GM21390 (cell line): Measurements from ENCODE around the gene PHACTR1.
"Not testable (repeated sequence)": the region's sequence is repeated elsewhere in the genome, so short reads cannot be mapped to it uniquely, and the experiment has no call there.

ENCODE experiments used
- ATAC-seq: cut with Tn5 transposase; IDR thresholded peaks from one replicate; pipeline ENCODE4 v1.9.1; 2021; ENCODE audit not compliant: unreplicated experiment

Gene PHACTR1

DNA sequence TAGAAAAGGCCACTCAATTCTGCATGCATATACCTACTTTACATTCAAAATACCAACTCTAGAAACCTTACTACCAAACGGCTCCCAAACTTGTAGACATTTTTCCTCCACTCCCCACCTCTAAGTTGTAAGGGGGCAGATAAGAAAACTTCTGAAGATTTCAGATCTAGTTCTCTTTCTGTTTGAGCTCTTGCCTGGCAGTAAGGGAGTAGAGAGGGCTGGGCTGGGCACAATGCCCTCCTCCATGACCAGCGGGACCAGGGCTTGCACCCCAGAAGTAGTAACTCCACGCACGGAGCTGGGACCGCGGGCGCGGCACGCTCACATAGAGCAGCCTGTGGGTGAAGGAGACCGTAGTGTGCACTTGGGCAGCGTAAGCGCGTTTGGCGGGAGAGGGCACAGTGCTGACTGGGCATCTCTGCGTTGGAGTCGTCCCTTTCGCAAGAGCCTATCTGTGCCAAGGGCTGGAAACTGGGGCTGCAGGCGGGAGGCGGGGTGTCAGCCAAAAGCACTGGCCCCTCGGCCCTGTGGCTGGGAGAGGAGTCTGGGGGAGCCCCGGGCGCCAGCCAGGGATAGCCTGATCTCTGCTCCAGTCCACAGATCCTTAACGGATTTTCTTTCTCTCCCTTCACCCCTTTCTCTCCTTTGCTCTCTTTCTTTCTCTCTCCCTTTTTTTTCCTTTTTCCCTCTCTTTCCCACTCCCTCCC is 32.4 kb downstream of the PHACTR1 start:
- no peak for ATAC-seq

DNA sequence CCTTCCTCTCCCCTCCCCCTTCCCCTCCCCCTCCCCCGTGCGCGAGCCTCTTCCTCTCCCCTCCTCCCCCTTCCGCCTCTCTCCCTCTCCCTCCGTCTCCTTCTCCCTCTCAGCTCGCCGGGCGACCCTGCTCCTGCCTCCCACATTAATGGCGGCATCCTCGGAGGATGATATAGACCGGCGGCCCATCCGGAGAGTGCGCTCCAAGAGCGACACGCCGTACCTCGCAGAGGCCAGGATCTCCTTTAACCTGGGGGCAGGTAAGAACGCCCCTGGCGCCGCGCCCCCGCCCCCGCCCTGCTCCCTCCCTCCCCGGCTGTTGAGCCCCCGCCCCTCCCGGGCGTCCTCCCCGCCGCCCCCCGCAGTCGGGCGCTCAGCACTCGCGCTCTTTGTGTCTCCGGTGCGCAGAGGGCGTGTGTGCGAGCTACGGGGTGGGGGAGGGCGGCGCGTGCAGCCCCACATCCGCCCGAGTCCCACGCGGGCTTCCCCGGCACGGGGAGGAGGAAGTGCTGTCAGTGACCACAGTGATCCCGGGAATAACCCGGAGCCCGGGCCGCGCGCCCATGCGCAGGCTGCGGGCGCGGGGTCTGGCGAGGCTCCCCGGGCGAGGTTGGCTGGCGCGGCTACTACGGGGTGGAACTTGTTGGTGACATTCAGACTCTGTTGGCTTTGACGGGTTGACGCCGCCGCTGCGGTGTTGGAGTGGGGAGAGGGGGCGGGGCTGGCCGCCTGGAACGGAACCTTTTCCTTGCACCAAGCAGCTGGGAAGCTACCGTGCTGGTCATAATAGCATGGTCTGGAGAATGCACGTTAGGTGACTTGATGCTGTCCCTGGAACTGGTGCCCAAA is 33.2 kb downstream of the PHACTR1 start:
- no peak for ATAC-seq

DNA sequence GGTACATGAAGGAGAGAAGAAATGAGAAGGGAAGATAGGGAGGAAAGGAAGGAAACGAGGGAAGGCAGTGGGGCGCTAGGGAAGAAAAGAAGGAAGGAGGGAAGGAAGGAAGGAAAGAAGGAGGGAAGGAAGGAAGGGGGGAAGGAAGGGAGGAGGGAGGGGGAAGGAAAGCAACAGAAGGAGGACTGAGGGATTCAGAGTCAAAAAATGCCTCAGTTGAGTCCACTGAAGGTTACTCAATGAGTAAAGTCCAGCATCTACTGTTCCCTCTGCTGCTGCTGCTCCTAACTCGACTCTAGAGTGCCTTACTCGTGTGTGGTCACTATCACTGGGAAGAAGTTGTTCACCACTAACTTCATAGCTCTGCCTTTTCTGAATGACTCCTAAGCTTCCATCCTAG is 33.8 kb downstream of the PHACTR1 start:
- no peak for ATAC-seq

DNA sequence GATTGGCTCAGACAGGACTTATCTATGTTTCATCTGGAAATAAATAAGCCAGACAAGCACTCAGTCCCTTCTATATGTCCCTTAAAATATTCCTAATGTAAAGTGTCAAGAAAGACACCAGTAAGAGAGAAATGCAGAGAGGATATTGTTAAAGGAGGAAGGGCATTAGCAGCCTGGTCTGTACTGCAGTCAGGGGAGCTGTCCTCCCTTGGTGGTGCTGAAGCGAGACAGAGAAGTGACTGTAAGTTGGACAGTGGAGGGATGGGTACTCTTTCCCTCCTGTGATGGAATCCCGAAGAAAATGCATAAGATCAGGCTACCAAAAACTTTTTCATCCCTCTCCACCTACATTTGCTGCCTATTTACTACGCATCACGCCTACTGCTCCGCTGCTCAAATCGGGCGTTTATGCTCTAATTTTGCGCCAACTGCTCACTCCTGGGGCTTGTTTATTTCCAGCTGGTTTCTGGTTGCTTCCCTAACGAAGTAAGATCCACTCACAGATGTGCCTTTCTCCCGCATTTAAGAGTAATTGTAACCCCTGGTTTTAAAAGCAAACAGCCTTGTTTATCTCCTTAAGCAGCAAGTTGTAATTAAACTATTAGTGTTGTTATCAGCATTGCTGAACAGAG is 35.2 kb downstream of the PHACTR1 start:
- no peak for ATAC-seq

DNA sequence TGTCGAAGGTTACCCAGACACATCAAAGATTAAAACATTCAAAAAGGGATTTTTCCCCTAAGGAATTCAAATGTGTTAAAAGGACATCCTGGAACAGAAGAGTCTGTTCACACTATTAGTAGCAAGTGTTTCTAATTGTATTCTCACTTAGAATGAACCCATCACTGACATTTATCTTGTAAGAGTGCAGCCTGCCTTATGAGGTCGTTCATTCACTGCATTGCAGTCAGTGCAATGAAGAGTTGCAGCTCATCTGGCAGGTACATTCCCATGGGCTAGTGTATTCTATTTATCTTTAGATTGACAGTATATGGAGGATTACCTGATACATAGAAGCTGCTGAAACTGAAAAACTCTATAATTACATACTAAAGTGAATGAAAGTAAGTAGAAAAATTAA is 36.5 kb downstream of the PHACTR1 start:
- no peak for ATAC-seq

DNA sequence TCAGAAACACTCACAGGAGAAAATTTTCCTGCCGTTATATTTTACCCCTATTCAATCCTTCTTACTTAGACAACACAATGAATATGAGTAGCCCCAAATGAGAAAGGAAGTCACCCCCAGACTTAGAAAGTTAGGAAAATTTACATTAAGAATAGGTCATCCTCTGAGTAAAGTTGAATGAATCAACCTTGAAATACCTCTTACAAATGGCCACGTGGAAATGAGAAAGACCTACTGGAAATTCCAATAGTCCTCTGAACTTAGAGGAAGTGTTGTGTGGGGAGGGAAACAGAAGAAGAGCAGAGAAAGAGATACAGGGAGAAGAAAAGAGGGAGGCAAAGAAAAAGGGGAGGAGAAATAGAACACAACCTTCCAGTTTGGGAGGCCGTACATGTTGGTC is 43.7 kb downstream of the PHACTR1 start:
- ATAC-seq = no peak

DNA sequence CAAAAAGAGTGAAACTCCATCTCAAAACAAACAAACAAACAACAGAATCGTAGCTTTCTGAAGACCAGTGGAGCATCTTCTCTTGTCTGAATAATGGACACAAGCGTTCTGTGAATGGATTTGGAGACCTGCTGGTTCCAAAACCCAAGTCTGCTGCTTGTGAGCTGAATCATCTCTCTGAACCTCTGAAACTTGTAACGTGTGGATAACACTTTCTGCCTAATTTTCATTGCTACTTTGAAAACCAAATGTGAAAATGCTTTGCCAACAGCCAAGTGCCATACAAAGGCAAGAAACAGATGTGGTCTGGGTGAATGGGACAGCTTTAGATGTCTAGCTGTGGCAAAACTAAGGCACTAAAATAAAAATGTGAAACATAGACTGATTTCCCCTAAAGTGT is 44.3 kb downstream of the PHACTR1 start:
- no peak for ATAC-seq

DNA sequence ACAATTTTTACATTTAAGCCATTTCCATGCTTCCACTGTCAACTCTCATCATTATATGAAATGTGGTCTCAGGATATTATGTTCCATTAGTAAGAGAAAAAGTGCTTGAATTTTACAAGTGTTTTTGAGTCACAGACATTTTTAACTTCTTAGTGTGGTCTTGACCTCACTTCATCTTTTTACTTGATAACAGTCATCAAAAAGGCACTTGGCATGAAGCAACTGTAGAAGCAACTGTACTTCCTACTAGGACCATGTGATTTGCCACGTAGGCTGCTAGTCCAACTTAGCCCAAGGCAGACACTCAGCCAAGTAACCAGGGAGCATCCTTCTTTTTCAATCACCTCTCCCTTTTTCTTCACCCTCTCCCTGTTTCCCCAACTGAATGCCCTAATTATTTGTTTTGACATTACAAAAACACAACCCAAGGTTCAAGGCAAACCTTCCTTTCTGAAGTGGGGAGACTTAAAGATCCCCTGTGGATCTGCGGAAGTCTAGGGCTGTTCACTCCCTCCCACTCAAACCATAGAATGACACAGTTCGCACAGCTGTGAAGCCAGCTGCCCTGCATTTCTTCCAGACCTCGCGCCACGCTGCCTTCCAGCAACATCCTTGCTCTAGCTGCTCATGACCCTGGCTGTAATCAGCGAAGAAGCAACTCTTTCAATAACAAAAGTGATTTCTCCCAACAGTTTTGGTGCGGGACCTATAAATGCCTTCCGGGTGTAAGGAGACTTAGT is 45.0 kb downstream of the PHACTR1 start:
- no peak for ATAC-seq

DNA sequence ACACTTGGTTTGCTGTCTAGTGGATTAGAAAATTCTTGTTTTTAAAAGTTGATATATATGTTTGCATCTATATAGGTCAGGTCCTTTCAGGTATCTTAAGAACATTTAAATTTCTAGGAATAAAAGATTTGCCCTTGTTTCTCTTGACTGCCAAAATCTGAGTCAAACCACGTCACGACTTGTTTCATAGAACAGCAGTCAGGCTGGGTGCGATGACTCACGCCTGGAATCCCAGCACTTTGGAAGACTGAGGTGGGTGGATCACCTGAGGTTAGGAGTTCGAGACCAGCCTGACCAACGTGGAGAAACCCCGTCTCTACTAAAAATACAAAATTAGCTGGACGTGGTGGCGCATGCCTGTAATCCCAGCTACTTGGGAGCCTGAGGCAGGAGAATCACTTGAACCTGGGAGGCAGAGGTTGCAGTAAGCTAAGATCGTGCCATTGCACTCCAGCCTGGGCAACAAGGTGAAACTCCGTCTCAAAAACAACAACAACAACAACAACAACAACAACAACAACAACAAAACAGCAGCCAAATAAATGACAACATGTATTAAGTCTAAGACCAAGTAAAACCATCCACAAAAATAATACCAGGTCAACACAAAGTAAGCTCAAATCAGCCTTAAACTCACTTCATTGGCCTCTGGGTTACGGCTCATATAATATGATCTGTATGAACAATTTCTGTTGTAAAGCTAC is 46.3 kb downstream of the PHACTR1 start:
- ATAC-seq = not testable (repeated sequence)

DNA sequence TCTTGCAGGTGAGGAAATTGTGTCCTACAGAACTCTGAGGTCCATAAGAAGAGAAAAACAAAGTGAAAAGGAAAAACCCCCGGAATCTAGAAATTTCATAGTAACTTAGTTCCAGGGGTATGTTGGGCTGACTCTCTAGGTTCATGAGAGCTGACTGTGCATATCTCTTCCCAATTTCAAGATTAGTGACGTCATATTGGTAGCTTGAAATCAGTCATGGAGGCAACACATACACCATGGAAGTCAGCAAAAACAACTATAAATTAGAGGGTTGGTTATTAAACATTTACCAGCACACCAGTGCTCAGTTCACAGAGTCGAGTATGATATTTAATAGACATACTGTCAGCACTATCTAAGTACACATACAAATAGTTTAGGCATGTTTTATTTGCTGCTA is 49.8 kb downstream of the PHACTR1 start:
- no peak for ATAC-seq

DNA sequence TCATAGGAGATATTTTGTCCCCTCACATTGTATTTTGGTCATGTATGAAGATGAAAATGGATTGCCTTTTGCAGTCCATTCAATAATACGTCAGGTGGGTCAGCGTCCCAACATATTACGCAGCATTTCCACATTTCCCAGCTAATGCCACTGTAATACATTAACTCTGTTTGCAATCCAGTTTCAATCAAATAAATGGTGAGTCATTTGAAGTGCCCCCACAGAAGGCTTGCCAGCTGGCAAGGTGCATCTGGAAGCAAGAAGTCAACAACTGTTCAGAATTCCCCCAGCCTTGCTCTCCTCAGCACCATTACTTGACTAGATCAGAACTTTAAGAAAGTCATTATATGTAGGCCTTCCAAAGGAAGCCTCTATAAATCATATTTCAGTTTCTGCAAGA is 50.4 kb downstream of the PHACTR1 start:
- ATAC-seq = no peak

DNA sequence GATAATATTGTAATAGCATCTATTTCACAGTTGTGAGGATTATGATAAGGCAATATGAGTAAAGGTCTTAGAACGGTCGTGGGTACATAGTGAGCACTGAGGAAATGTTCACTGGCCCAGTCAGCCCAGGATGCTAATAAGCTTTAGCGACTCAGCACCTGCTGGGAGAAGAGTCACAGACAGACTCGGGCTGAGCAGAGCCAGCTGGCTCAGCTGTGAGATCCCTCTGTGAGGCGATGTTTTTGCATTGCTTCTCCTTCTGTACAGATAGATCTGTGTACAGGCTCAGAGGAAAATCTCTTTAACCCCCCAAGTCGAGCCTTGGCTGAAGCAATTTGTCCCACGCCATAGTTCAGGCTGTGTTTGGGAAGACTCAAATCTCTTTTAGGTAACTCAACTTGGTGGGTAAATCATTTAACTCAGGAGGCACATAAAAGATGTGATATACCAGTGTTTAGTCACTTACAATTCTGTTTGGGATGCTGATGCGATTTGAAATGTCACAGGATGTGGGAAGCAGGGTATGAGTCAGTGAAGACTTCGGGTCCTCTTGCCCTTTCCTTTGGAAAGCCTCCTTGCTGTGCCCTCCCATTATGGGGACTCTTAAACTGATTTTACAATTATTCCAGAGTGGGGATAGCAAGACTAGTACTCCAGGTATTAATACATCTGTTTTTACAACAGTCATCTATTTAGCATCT is 53.1 kb downstream of the PHACTR1 start:
- no peak for ATAC-seq

DNA sequence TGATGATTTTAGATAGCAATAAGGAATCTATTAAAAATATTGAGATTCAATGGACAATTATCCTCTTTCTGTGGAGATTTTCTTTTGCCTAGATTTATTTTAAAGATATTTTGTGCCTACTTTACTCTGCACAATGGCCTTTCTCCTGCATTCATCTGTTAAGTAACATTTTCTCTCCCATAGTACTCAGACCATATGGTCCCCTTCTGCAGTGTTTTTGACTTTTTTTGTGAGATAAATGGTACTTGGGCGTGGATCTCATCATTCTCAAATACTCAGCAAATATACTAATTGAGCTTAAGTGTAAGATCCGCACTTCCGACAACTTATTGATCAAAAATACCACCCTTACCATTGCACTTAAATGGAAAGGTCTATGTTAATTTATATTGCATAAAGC is 55.8 kb downstream of the PHACTR1 start:
- no peak for ATAC-seq

DNA sequence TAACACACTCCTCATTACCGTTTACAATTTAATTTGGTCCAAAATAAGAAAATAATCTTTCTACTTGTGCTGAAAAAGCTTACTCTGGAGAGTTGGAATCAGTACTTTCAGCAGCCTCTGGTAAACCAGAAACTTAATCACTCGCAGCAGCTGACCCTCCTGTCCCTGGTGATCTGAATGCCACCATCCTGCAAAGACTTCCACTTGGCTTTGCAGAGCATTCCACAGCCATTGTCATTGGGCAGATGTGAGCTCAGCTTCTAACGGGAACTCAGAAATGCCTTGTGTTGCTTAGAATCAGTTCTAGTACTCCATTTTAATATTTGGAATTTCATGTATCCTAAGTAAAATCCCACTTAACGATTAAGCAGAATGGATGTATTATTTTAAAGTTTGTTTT is 59.7 kb downstream of the PHACTR1 start:
- no peak for ATAC-seq

DNA sequence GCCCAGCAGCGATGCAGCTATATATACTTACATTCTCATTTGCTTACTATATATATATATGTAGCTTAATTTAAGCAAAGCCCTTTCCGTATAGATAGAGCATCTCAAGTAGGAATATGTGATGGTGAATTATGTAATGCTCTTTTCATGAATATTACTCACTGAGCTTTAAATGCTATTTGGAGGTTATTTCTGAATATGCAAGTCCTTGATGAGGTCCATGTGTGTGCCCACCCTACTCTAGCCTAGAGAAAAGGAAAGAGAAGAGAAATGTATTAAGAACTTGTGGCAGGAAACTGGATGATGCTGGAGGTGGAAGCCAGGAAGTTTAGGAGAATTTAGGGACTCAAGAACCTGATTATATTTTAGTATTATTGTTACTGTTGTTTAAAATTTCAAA is 63.2 kb downstream of the PHACTR1 start:
- no peak for ATAC-seq

DNA sequence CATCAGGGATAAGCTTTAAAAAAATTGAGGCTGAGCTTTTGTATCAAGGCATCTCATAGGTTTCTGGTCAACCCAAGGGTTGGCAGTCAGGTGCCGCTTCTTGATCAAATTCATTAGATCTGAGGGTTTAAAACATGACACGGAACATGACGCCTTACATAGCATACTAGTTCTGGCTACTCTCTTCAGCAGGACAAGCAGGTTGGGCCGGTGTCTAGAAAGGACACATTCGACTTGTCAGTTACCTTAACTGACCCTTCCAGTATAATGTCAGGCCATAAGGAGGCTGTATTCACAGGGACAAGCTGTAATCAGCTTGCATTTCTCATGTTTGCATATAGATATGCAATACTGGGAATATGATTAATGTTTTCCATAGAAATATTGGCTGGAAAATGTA is 65.6 kb downstream of the PHACTR1 start:
- no peak for ATAC-seq

DNA sequence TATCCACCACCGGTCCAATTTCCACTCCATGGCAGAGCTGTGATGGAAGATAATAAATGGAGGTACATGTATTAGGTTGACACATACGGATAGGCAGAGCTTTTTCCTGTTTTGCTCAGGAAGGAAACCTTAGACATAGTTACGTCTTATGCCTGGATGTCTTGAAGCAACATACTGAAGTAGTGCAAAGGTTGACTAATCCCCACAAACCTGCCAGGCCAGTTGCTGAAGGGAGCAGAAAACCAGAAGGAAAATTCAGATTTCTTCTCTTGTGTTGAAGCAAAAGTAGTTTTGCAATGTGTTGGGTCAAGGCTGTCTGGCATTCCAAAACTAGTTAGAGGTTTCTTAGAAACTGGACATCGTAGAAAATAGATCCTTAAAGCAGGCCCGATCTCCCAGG is 68.7 kb downstream of the PHACTR1 start:
- no peak for ATAC-seq

DNA sequence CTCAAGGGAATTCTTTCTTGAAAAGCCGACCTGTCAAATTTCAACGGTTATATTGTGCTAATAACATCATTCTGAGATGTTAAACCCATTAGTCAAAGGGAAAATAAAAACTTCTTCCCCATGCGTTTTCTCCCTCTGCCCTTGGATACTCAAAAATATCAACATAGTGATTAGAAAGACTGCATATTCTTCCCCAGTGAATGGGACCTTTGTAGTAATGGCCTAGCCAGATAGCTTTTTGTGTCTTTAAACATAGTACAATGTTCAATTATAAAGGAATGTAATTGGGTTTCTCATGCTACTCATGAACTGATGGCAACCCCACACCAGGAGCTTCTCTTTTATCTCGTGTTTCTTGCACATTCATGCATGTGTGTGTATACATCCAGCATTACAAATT is 69.4 kb downstream of the PHACTR1 start:
- ATAC-seq = no peak

DNA sequence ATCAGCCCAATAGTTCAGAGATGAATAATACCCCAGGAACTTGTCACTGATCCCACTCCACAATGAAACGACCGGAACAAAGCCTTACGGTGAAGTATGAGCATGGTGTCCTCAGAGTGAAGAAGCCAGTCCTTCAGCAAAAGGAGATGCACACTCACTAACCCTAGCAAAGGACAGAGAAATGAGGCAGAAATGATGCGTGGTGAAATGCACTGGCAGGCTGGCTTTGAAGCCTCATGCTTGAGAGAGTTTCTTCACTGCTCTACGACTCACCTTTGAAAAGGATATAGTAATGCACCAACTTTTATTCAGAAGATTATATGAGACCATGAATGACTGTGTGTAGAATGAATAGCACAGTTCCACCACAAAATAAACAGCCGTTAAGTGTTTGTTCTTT is 74.8 kb downstream of the PHACTR1 start:
- no peak for ATAC-seq

DNA sequence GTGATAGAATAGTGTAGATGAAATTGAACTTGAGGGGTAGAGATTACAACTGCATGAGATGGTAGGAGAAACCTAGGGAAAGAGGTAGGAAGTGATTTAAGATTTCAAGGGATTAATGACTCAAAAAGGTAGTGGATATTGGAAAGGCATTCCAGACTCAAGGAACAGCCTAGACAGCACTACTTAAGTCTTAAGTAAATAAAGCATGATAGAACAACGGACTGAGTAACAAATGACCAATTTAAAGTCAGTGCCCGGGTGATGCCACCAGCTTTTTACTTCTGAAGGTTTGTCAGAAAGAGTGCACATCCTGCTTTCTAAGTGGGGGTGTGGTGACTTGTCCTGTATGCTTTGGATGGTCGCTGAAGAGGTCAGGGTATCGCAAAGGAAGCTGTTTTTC is 81.8 kb downstream of the PHACTR1 start:
- ATAC-seq = no peak
